DMS153 (cell line): ENCODE data around the gene CGREF1.

ENCODE experiments used
- DNase-seq: peaks from one replicate; lab custom pipeline; 2025; lab: John Stamatoyannopoulos, UW

Gene CGREF1

GRCh38 chr2:27074738-27075565, 44.0 kb downstream of the CGREF1 start:
- DNase-seq = no peak

- no peak for DNase-seq
These were observed 45.1 kb downstream of the CGREF1 start for GRCh38 chr2:27073782-27074181.

- no peak for DNase-seq
These were observed 46.0 kb downstream of the CGREF1 start for GRCh38 chr2:27072920-27073319.

- no peak for DNase-seq
These were observed 46.7 kb downstream of the CGREF1 start for GRCh38 chr2:27071990-27072830.

GRCh38 chr2:27071277-27071989, 47.5 kb downstream of the CGREF1 start, which contains the start of gene OST4:
Gene OST4, minus strand, starts transcription at chr2:27071654.
- peak; percentile 69 for DNase-seq

GRCh38 chr2:27070653-27071276, 48.2 kb downstream of the CGREF1 start:
- no peak for DNase-seq

- DNase-seq = no peak
These were observed 48.8 kb downstream of the CGREF1 start for GRCh38 chr2:27069961-27070618.

GRCh38 chr2:27069436-27069835, 49.5 kb downstream of the CGREF1 start:
- DNase-seq = no peak

- DNase-seq = no peak
These were observed 51.5 kb downstream of the CGREF1 start for GRCh38 chr2:27067385-27067784.

GRCh38 chr2:27065128-27065527, 53.8 kb downstream of the CGREF1 start:
- no peak for DNase-seq

- DNase-seq = no peak
These were observed 58.6 kb downstream of the CGREF1 start for GRCh38 chr2:27060323-27060722.

GRCh38 chr2:27059141-27059820, 59.6 kb downstream of the CGREF1 start:
- DNase-seq = no peak

- DNase-seq = no peak
These were observed 60.7 kb downstream of the CGREF1 start for GRCh38 chr2:27058210-27058609.

GRCh38 chr2:27057184-27057583, 61.7 kb downstream of the CGREF1 start:
- no peak for DNase-seq

- no peak for DNase-seq
These were observed 64.2 kb downstream of the CGREF1 start for GRCh38 chr2:27054721-27055120.

- DNase-seq = no peak
These were observed 65.2 kb downstream of the CGREF1 start for GRCh38 chr2:27053776-27054175.

- no peak for DNase-seq
These were observed 65.6 kb downstream of the CGREF1 start for GRCh38 chr2:27053321-27053720.

- DNase-seq = no peak
These were observed 66.9 kb downstream of the CGREF1 start for GRCh38 chr2:27051902-27052645.

GRCh38 chr2:27050996-27051901, 67.7 kb downstream of the CGREF1 start, which contains the start of gene AGBL5:
Gene AGBL5, plus strand, starts transcription at chr2:27051668. Its CDS starts 1,291 bp downstream, at chr2:27052959.
- peak; percentile 93 for DNase-seq
